Neural crest cell (in vitro differentiated cells): Measurements from ENCODE around the gene CDH13. TPM values are rescaled to one million over a fixed set of nuclear protein-coding genes. Genes with fewer than 3 reads are reported as not detected.

Experiments used
- DNase-seq: peaks from one replicate; pipeline ENCODE4 v3.0.0; 2021; ENCODE audit warnings: low read depth, mixed read lengths, low spot score
- H3K27ac Mint-ChIP-seq: one replicate; pipeline ENCODE4 v1.8.0; 2021; ENCODE audit warnings: mild to moderate bottlenecking, mixed read lengths; ENCODE audit not compliant: unreplicated experiment
- H3K27me3 Mint-ChIP-seq: 2 replicates; pipeline ENCODE4 v1.8.0; 2021; ENCODE audit warnings: low read depth, mild to moderate bottlenecking, mixed read lengths
- H3K36me3 Mint-ChIP-seq: 2 replicates; pipeline ENCODE4 v1.8.0; 2021; ENCODE audit warnings: low read depth, mild to moderate bottlenecking, mixed read lengths
- H3K4me1 Mint-ChIP-seq: 2 replicates; pipeline ENCODE4 v1.8.0; 2021; ENCODE audit warnings: mixed read lengths
- H3K4me3 Mint-ChIP-seq: one replicate; pipeline ENCODE4 v1.8.0; 2021; ENCODE audit warnings: mild to moderate bottlenecking, mixed read lengths
- H3K9me3 Mint-ChIP-seq: 2 replicates; pipeline ENCODE4 v1.8.0; 2021; ENCODE audit warnings: mixed read lengths
- CTCF ChIP-seq: fragments of 200-600 bp; sonication (generic); conservative IDR thresholded peaks from 2 replicates; pipeline ENCODE4 v1.5.0; 2021; ENCODE audit warnings: antibody characterized with exemption, mild to moderate bottlenecking
- total RNA-seq: library from RNA; stranded (reverse); gene quantifications from 2 replicates; pipeline ENCODE4 v1.2.1, GENCODE V29; 2021

CDH13 gene
- total RNA-seq, 1 donor from 2014 or later = 1.1 TPM

GRCh38 chr16:83730812-83731211, 1104.0 kb downstream of the CDH13 start:
- no peak for DNase-seq
- H3K4me3 Mint-ChIP-seq = no peak overlapping the region
- H3K27me3 Mint-ChIP-seq = peaks cover 2% of the 10 kb centered on the region
- peaks cover 19% of the 10 kb centered on the region for H3K9me3 Mint-ChIP-seq
- no peak for TF ChIP-seq CTCF
- peaks cover 4% of the 10 kb centered on the region for H3K36me3 Mint-ChIP-seq
- no peak overlapping the region for H3K27ac Mint-ChIP-seq
- H3K4me1 Mint-ChIP-seq = no peaks in the 10 kb centered on the region

GRCh38 chr16:83732536-83732935, 1105.8 kb downstream of the CDH13 start:
- DNase-seq = no peak
- no peak for TF ChIP-seq CTCF
- H3K4me1 Mint-ChIP-seq = no peaks in the 10 kb centered on the region
- H3K27ac Mint-ChIP-seq = no peak overlapping the region
- H3K4me3 Mint-ChIP-seq = no peak overlapping the region
- peaks cover 3% of the 10 kb centered on the region for H3K27me3 Mint-ChIP-seq
- peaks cover 13% of the 10 kb centered on the region for H3K9me3 Mint-ChIP-seq
- H3K36me3 Mint-ChIP-seq = peaks cover 4% of the 10 kb centered on the region

GRCh38 chr16:83733301-83733700, 1106.5 kb downstream of the CDH13 start:
- H3K36me3 Mint-ChIP-seq = peaks cover 4% of the 10 kb centered on the region

GRCh38 chr16:83734136-83734535, 1107.4 kb downstream of the CDH13 start:
- no peak overlapping the region for H3K27ac Mint-ChIP-seq
- peaks cover 4% of the 10 kb centered on the region for H3K36me3 Mint-ChIP-seq
- H3K27me3 Mint-ChIP-seq = peaks cover 12% of the 10 kb centered on the region

More at GRCh38 chr16:83733301-83733700, 1106.5 kb downstream of the CDH13 start:
- H3K4me1 Mint-ChIP-seq = no peaks in the 10 kb centered on the region
- peaks cover 4% of the 10 kb centered on the region for H3K27me3 Mint-ChIP-seq
- TF ChIP-seq CTCF = no peak
- H3K4me3 Mint-ChIP-seq = no peak overlapping the region
- no peak for DNase-seq
- no peak overlapping the region for H3K27ac Mint-ChIP-seq
- H3K9me3 Mint-ChIP-seq = peaks cover 13% of the 10 kb centered on the region

GRCh38 chr16:83737729-83738354, 1111.1 kb downstream of the CDH13 start:
- Mint-ChIP-seq H3K4me3 (no peak overlapping the region), H3K9me3 (peaks cover 13% of the 10 kb centered on the region), H3K36me3 (peaks cover 4% of the 10 kb centered on the region), H3K4me1 (peaks cover 8% of the 10 kb centered on the region), H3K27ac (no peak overlapping the region), H3K27me3 (peaks cover 43% of the 10 kb centered on the region)
- no peak for DNase-seq
- no peak for TF ChIP-seq CTCF

More at GRCh38 chr16:83734136-83734535, 1107.4 kb downstream of the CDH13 start:
- Mint-ChIP-seq H3K4me1 (no peaks in the 10 kb centered on the region), H3K4me3 (no peak overlapping the region), H3K9me3 (peaks cover 13% of the 10 kb centered on the region)
- DNase-seq = no peak
- no peak for TF ChIP-seq CTCF
